Smooth muscle cell (in vitro differentiated cells): ENCODE data around the gene FAM3A. TPM values are rescaled to one million over a fixed set of nuclear protein-coding genes. Genes with fewer than 3 reads are reported as not detected.

Source experiments
- DNase-seq: peaks from one replicate; lab custom pipeline; 2025; ENCODE audit not compliant: unreplicated experiment; lab: John Stamatoyannopoulos, UW
- H2AFZ ChIP-seq: fragments of 200-600 bp; sonication (generic); 2 replicates; pipeline ENCODE4 v1.6.0; 2016; ENCODE audit warnings: antibody characterized with exemption, low read depth, mild to moderate bottlenecking
- H3F3A ChIP-seq: fragments of 200-600 bp; sonication (generic); 2 replicates; pipeline ENCODE4 v1.6.0; 2017; ENCODE audit warnings: antibody characterized with exemption, low read depth
- H3K27ac ChIP-seq: fragments of 200-600 bp; sonication (generic); 2 replicates; pipeline ENCODE4 v1.5.1; 2016; ENCODE audit warnings: low read depth, mild to moderate bottlenecking
- H3K27me3 ChIP-seq: fragments of 200-600 bp; sonication (generic); 2 replicates; pipeline ENCODE4 v1.6.1; 2016; ENCODE audit warnings: low read depth, mild to moderate bottlenecking
- H3K36me3 ChIP-seq: fragments of 200-600 bp; sonication (generic); 2 replicates; pipeline ENCODE4 v1.5.1; 2016; ENCODE audit warnings: low read depth
- H3K4me1 ChIP-seq: fragments of 200-600 bp; sonication (generic); 2 replicates; pipeline ENCODE4 v1.5.1; 2016; ENCODE audit warnings: low read depth
- H3K4me2 ChIP-seq: fragments of 200-600 bp; sonication (generic); 2 replicates; pipeline ENCODE4 v1.6.0; 2016; ENCODE audit warnings: mild to moderate bottlenecking
- H3K4me3 ChIP-seq: fragments of 200-600 bp; sonication (generic); 2 replicates; pipeline ENCODE4 v1.5.1; 2016; ENCODE audit warnings: mild to moderate bottlenecking
- H3K79me2 ChIP-seq: fragments of 200-600 bp; sonication (generic); 2 replicates; pipeline ENCODE4 v1.6.0; 2016; ENCODE audit warnings: low read depth, mild to moderate bottlenecking
- H3K9ac ChIP-seq: fragments of 200-600 bp; sonication (generic); 2 replicates; pipeline ENCODE4 v1.6.0; 2016; ENCODE audit warnings: low read depth
- H3K9me3 ChIP-seq: fragments of 200-600 bp; sonication (generic); replicated peaks from 2 replicates; pipeline ENCODE4 v1.5.1; 2016; ENCODE audit warnings: low read depth
- H4K20me1 ChIP-seq: fragments of 200-600 bp; sonication (generic); 2 replicates; pipeline ENCODE4 v1.6.0; 2016; ENCODE audit warnings: low read depth
- WGBS: methylation state at CpG from one replicate; pipeline ENCODE4 v1.1.7; 2016; ENCODE audit warnings: low lambda C conversion rate; 5-methylcytosine and 5-hydroxymethylcytosine counted together
- polyA plus RNA-seq: library from polyadenylated mRNA; unstranded; fragments of >200 nt; fragmentation: Nextera tagmentation; extraction: Ambion mirVana; gene quantifications from 2 replicates; pipeline ENCODE4 v1.2.1, GENCODE V29; 2016
- total RNA-seq: library from RNA; depleted of rRNA; stranded (reverse); fragments of >200 nt; gene quantifications from 2 replicates; pipeline ENCODE4 v1.2.3, GENCODE V29; 2014
- TF ChIP-seq, protein P1 (sequence below): fragments of 200-600 bp; sonication (generic); IDR thresholded peaks from 2 replicates; pipeline ENCODE4 v1.5.1; 2017; ENCODE audit warnings: borderline replicate concordance, mild to moderate bottlenecking, antibody characterized with exemption; ENCODE audit not compliant: insufficient read depth, poor library complexity, severe bottlenecking

The FAM3A gene
- total and polyA plus RNA-seq, 2 experiments from 2014 or later = 13.6 to 49.1 TPM

DNA sequence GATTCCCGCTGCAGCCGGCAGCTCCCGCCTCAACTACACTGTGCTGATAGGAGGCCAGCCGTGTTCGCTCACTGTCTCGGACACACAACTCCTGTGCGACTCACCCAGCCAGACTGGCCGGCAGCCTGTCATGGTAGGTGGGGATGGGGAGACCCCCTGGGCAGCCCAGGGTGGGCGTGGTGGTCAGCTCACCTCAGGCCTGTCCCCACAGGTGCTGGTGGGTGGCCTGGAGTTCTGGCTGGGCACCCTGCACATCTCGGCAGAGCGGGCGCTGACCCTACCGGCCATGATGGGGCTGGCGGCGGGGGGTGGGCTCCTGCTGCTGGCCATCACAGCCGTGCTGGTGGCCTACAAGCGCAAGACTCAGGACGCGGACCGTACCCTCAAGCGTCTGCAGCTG, 48.5 kb downstream of the FAM3A start:
- Histone ChIP-seq H3K27me3 (no peaks in the 10 kb centered on the region), H3K27ac (no peak overlapping the region), H3K9ac (no peak overlapping the region), H3K36me3 (no peaks in the 10 kb centered on the region), H4K20me1 (peaks cover 44% of the 10 kb centered on the region), H3K4me1 (no peaks in the 10 kb centered on the region), H2AFZ (no peak overlapping the region), H3K4me3 (no peak overlapping the region), H3K79me2 (no peaks in the 10 kb centered on the region), H3F3A (no peaks in the 10 kb centered on the region), H3K9me3 (no peaks in the 10 kb centered on the region), H3K4me2 (no peak overlapping the region)
- WGBS = 97% methylated on average over 15 of the region's 21 CpGs
- TF ChIP-seq, protein P1, sequence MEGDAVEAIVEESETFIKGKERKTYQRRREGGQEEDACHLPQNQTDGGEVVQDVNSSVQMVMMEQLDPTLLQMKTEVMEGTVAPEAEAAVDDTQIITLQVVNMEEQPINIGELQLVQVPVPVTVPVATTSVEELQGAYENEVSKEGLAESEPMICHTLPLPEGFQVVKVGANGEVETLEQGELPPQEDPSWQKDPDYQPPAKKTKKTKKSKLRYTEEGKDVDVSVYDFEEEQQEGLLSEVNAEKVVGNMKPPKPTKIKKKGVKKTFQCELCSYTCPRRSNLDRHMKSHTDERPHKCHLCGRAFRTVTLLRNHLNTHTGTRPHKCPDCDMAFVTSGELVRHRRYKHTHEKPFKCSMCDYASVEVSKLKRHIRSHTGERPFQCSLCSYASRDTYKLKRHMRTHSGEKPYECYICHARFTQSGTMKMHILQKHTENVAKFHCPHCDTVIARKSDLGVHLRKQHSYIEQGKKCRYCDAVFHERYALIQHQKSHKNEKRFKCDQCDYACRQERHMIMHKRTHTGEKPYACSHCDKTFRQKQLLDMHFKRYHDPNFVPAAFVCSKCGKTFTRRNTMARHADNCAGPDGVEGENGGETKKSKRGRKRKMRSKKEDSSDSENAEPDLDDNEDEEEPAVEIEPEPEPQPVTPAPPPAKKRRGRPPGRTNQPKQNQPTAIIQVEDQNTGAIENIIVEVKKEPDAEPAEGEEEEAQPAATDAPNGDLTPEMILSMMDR = no peak
- DNase-seq = no peak

GRCh38 chrX:154466907-154467306, 49.1 kb downstream of the FAM3A start:
- WGBS = 96% methylated on average over 14 of the region's 15 CpGs
- Histone ChIP-seq H3F3A (no peaks in the 10 kb centered on the region), H3K4me3 (no peak overlapping the region), H2AFZ (no peak overlapping the region), H3K9ac (no peak overlapping the region), H3K27ac (no peak overlapping the region), H3K79me2 (peaks cover under 1% of the 10 kb centered on the region), H3K4me1 (no peaks in the 10 kb centered on the region), H3K9me3 (no peaks in the 10 kb centered on the region), H3K27me3 (no peaks in the 10 kb centered on the region), H3K36me3 (no peaks in the 10 kb centered on the region), H3K4me2 (no peak overlapping the region), H4K20me1 (peaks cover 51% of the 10 kb centered on the region)
- no peak for DNase-seq
- TF ChIP-seq, protein P1 = no peak

GRCh38 chrX:154466036-154466435, 50.0 kb downstream of the FAM3A start:
- H3K4me1 ChIP-seq = no peaks in the 10 kb centered on the region
- WGBS = 95% methylated on average over 27 of the region's 32 CpGs
- no peaks in the 10 kb centered on the region for H3F3A ChIP-seq
- no peaks in the 10 kb centered on the region for H3K9me3 ChIP-seq
- H3K36me3 ChIP-seq = no peaks in the 10 kb centered on the region
- no peak overlapping the region for H3K27ac ChIP-seq
- H4K20me1 ChIP-seq = peaks cover 59% of the 10 kb centered on the region
- H3K79me2 ChIP-seq = peaks cover 9% of the 10 kb centered on the region
- no peak overlapping the region for H3K4me2 ChIP-seq
- TF ChIP-seq, protein P1 = no peak
- no peak overlapping the region for H3K4me3 ChIP-seq
- no peaks in the 10 kb centered on the region for H3K27me3 ChIP-seq
- DNase-seq = no peak
- H2AFZ ChIP-seq = no peak overlapping the region
- H3K9ac ChIP-seq = no peak overlapping the region

- H3K27me3 ChIP-seq = no peaks in the 10 kb centered on the region
- no peak overlapping the region for H3K4me2 ChIP-seq
- no peaks in the 10 kb centered on the region for H3K4me1 ChIP-seq
- no peak overlapping the region for H2AFZ ChIP-seq
- WGBS = 90% methylated on average over 13 of the region's 14 CpGs
- peaks cover 13% of the 10 kb centered on the region for H3K79me2 ChIP-seq
- no peak overlapping the region for H3K27ac ChIP-seq
- no peak for DNase-seq
- H3F3A ChIP-seq = no peaks in the 10 kb centered on the region
- TF ChIP-seq, protein P1 = no peak
- no peaks in the 10 kb centered on the region for H3K36me3 ChIP-seq
- H3K9me3 ChIP-seq = no peaks in the 10 kb centered on the region
- no peak overlapping the region for H3K9ac ChIP-seq
- H4K20me1 ChIP-seq = peaks cover 64% of the 10 kb centered on the region
- H3K4me3 ChIP-seq = no peak overlapping the region
These were observed 50.4 kb downstream of the FAM3A start for GRCh38 chrX:154465601-154466000.
